Memory B cell (primary cell): ENCODE data around the gene SMPX.

ENCODE experiments used
- ATAC-seq: fragments of 150-1000 bp; cut with Tn5 transposase; 2 replicates; pipeline ENCODE4 v1.10.0; 2021; ENCODE audit warnings: low read depth, mild to moderate bottlenecking, moderate library complexity
- DNase-seq, 2 donors: peaks; one replicate each; pipeline ENCODE4 v3.0.0; 2022; ENCODE audit warnings: low spot score in 2 of 2
- H3K27ac Mint-ChIP-seq: one replicate; pipeline ENCODE4 v1.8.0; 2022; ENCODE audit warnings: mild to moderate bottlenecking, moderate library complexity, mixed read lengths
- H3K27me3 Mint-ChIP-seq: one replicate; pipeline ENCODE4 v1.8.0; 2022; ENCODE audit warnings: mixed read lengths
- H3K36me3 Mint-ChIP-seq: one replicate; pipeline ENCODE4 v1.8.0; 2022; ENCODE audit warnings: mild to moderate bottlenecking, mixed read lengths
- H3K4me1 Mint-ChIP-seq: one replicate; pipeline ENCODE4 v1.8.0; 2022; ENCODE audit warnings: mixed read lengths
- H3K4me3 Mint-ChIP-seq: one replicate; pipeline ENCODE4 v1.8.0; 2022; ENCODE audit warnings: mild to moderate bottlenecking, moderate library complexity, mixed read lengths
- H3K9me3 Mint-ChIP-seq: one replicate; pipeline ENCODE4 v1.8.0; 2022; ENCODE audit warnings: mixed read lengths

Gene SMPX

GRCh38 chrX:21738210-21738949 lies 19.5 kb downstream of the SMPX start:
- Mint-ChIP-seq H3K27me3 (peaks cover 2% of the 10 kb centered on the region), H3K9me3 (no peaks in the 10 kb centered on the region), H3K27ac (no peak overlapping the region), H3K4me3 (no peak overlapping the region), H3K36me3 (no peaks in the 10 kb centered on the region), H3K4me1 (no peaks in the 10 kb centered on the region)
- no peak for DNase-seq
- ATAC-seq = no peak

GRCh38 chrX:21735768-21736127 lies 22.2 kb downstream of the SMPX start:
- ATAC-seq (no peak), DNase-seq (no peak)
- no peak overlapping the region for H3K27ac Mint-ChIP-seq
- H3K9me3 Mint-ChIP-seq = no peaks in the 10 kb centered on the region
- no peaks in the 10 kb centered on the region for H3K36me3 Mint-ChIP-seq
- H3K4me3 Mint-ChIP-seq = no peak overlapping the region
- no peaks in the 10 kb centered on the region for H3K4me1 Mint-ChIP-seq
- H3K27me3 Mint-ChIP-seq = peaks cover 2% of the 10 kb centered on the region

- DNase-seq = no peak
- ATAC-seq = no peak
- no peaks in the 10 kb centered on the region for H3K9me3 Mint-ChIP-seq
These were observed 22.7 kb downstream of the SMPX start for GRCh38 chrX:21735038-21735767.

GRCh38 chrX:21734175-21734574 lies 23.7 kb downstream of the SMPX start:
- no peak for ATAC-seq
- Mint-ChIP-seq H3K36me3 (no peaks in the 10 kb centered on the region), H3K27me3 (peaks cover 2% of the 10 kb centered on the region), H3K4me3 (no peak overlapping the region), H3K9me3 (no peaks in the 10 kb centered on the region), H3K4me1 (no peaks in the 10 kb centered on the region), H3K27ac (no peak overlapping the region)
- no peak for DNase-seq

More at GRCh38 chrX:21735038-21735767, 22.7 kb downstream of the SMPX start:
- Mint-ChIP-seq H3K4me1 (no peaks in the 10 kb centered on the region), H3K27ac (no peak overlapping the region), H3K27me3 (peaks cover 2% of the 10 kb centered on the region), H3K4me3 (no peak overlapping the region), H3K36me3 (no peaks in the 10 kb centered on the region)

GRCh38 chrX:21733705-21734104 lies 24.2 kb downstream of the SMPX start:
- ATAC-seq = no peak
- H3K4me1 Mint-ChIP-seq = no peaks in the 10 kb centered on the region
- no peaks in the 10 kb centered on the region for H3K9me3 Mint-ChIP-seq

GRCh38 chrX:21730026-21730425 lies 27.9 kb downstream of the SMPX start:
- DNase-seq = no peak
- H3K4me3 Mint-ChIP-seq = no peak overlapping the region
- H3K27me3 Mint-ChIP-seq = peaks cover 4% of the 10 kb centered on the region
- no peaks in the 10 kb centered on the region for H3K9me3 Mint-ChIP-seq
- no peak for ATAC-seq
- no peaks in the 10 kb centered on the region for H3K4me1 Mint-ChIP-seq
- H3K36me3 Mint-ChIP-seq = no peaks in the 10 kb centered on the region
- no peak overlapping the region for H3K27ac Mint-ChIP-seq

More at GRCh38 chrX:21733705-21734104, 24.2 kb downstream of the SMPX start:
- H3K4me3 Mint-ChIP-seq = no peak overlapping the region
- no peaks in the 10 kb centered on the region for H3K36me3 Mint-ChIP-seq
- H3K27me3 Mint-ChIP-seq = peaks cover 2% of the 10 kb centered on the region
- H3K27ac Mint-ChIP-seq = no peak overlapping the region
- no peak for DNase-seq

GRCh38 chrX:21728276-21728968 lies 29.5 kb downstream of the SMPX start:
- no peak overlapping the region for H3K27ac Mint-ChIP-seq
- ATAC-seq (no peak), DNase-seq (no peak)
- no peaks in the 10 kb centered on the region for H3K4me1 Mint-ChIP-seq
- H3K4me3 Mint-ChIP-seq = no peak overlapping the region
- H3K27me3 Mint-ChIP-seq = peaks cover 4% of the 10 kb centered on the region
- no peaks in the 10 kb centered on the region for H3K36me3 Mint-ChIP-seq
- no peaks in the 10 kb centered on the region for H3K9me3 Mint-ChIP-seq

GRCh38 chrX:21725916-21726315 lies 32.0 kb downstream of the SMPX start:
- Mint-ChIP-seq H3K27ac (no peak overlapping the region), H3K4me3 (no peak overlapping the region), H3K9me3 (no peaks in the 10 kb centered on the region), H3K36me3 (no peaks in the 10 kb centered on the region), H3K27me3 (peaks cover 4% of the 10 kb centered on the region), H3K4me1 (no peaks in the 10 kb centered on the region)
- ATAC-seq (no peak), DNase-seq (no peak)

- DNase-seq = no peak
- H3K4me1 Mint-ChIP-seq = no peaks in the 10 kb centered on the region
- H3K27ac Mint-ChIP-seq = no peak overlapping the region
- H3K9me3 Mint-ChIP-seq = no peaks in the 10 kb centered on the region
- peaks cover 4% of the 10 kb centered on the region for H3K27me3 Mint-ChIP-seq
- H3K36me3 Mint-ChIP-seq = no peaks in the 10 kb centered on the region
- H3K4me3 Mint-ChIP-seq = no peak overlapping the region
- no peak for ATAC-seq
These were observed 32.4 kb downstream of the SMPX start for GRCh38 chrX:21725496-21725895.

GRCh38 chrX:21723814-21724213 lies 34.1 kb downstream of the SMPX start:
- Mint-ChIP-seq H3K9me3 (no peaks in the 10 kb centered on the region), H3K27me3 (peaks cover 4% of the 10 kb centered on the region), H3K27ac (no peak overlapping the region), H3K4me1 (no peaks in the 10 kb centered on the region), H3K4me3 (no peak overlapping the region), H3K36me3 (no peaks in the 10 kb centered on the region)
- DNase-seq = no peak
- no peak for ATAC-seq

- no peak for ATAC-seq
- H3K27ac Mint-ChIP-seq = no peak overlapping the region
- peaks cover 2% of the 10 kb centered on the region for H3K27me3 Mint-ChIP-seq
- DNase-seq = no peak
- no peaks in the 10 kb centered on the region for H3K4me1 Mint-ChIP-seq
- H3K9me3 Mint-ChIP-seq = no peaks in the 10 kb centered on the region
- H3K4me3 Mint-ChIP-seq = no peak overlapping the region
- no peaks in the 10 kb centered on the region for H3K36me3 Mint-ChIP-seq
These were observed 34.8 kb downstream of the SMPX start for GRCh38 chrX:21723084-21723483.

- Mint-ChIP-seq H3K36me3 (no peaks in the 10 kb centered on the region), H3K4me1 (no peaks in the 10 kb centered on the region), H3K27ac (no peak overlapping the region), H3K9me3 (no peaks in the 10 kb centered on the region), H3K27me3 (no peaks in the 10 kb centered on the region), H3K4me3 (no peak overlapping the region)
- ATAC-seq (no peak), DNase-seq (no peak)
These were observed 36.7 kb downstream of the SMPX start for GRCh38 chrX:21721195-21721594.

- Mint-ChIP-seq H3K27me3 (no peaks in the 10 kb centered on the region), H3K27ac (no peak overlapping the region), H3K9me3 (no peaks in the 10 kb centered on the region), H3K4me3 (no peak overlapping the region), H3K4me1 (no peaks in the 10 kb centered on the region), H3K36me3 (no peaks in the 10 kb centered on the region)
- no peak for DNase-seq
- no peak for ATAC-seq
These were observed 39.3 kb downstream of the SMPX start for GRCh38 chrX:21718575-21718974.

- DNase-seq = no peak
- ATAC-seq = no peak
- no peaks in the 10 kb centered on the region for H3K27me3 Mint-ChIP-seq
- no peak overlapping the region for H3K4me3 Mint-ChIP-seq
- no peaks in the 10 kb centered on the region for H3K36me3 Mint-ChIP-seq
- H3K27ac Mint-ChIP-seq = no peak overlapping the region
- H3K9me3 Mint-ChIP-seq = no peaks in the 10 kb centered on the region
- no peaks in the 10 kb centered on the region for H3K4me1 Mint-ChIP-seq
These were observed 40.1 kb downstream of the SMPX start for GRCh38 chrX:21717802-21718201.
